IMR-90 (cell line): ENCODE data around the gene RASSF9.

Experiments
- BHLHE40 ChIP-seq: fragments of 150-350 bp; IDR thresholded peaks from 2 replicates; pipeline ENCODE4 v1.6.1; 2016; ENCODE audit warnings: mild to moderate bottlenecking, low read depth, low read length
- CEBPB ChIP-seq: IDR thresholded peaks from 2 replicates; pipeline ENCODE4 v1.6.1; 2012; ENCODE audit warnings: low read depth, low read length, improper control_type of control experiment
- CHD1 ChIP-seq: IDR thresholded peaks from 2 replicates; pipeline ENCODE4 v1.6.1; 2012; ENCODE audit warnings: low read depth, low read length, improper control_type of control experiment
- ELK1 ChIP-seq: fragments of 150-350 bp; IDR thresholded peaks from 2 replicates; pipeline ENCODE4 v1.6.1; 2016; ENCODE audit warnings: low read depth, mild to moderate bottlenecking, low read length, moderate library complexity, borderline replicate concordance
- FOS ChIP-seq: fragments of 150-350 bp; IDR thresholded peaks from 2 replicates; pipeline ENCODE4 v1.6.1; 2016; ENCODE audit warnings: low read depth, low read length
- MAFK ChIP-seq: IDR thresholded peaks from 2 replicates; pipeline ENCODE4 v1.6.1; 2012; ENCODE audit warnings: low read depth, low read length, improper control_type of control experiment
- MXI1 ChIP-seq: IDR thresholded peaks from 2 replicates; pipeline ENCODE4 v1.6.1; 2012; ENCODE audit warnings: low read depth, mild to moderate bottlenecking, low read length, moderate library complexity, borderline replicate concordance
- POLR2A ChIP-seq: IDR thresholded peaks from 2 replicates; pipeline ENCODE4 v1.6.1; 2012; ENCODE audit warnings: mild to moderate bottlenecking, low read depth, low read length
- RAD21 ChIP-seq: IDR thresholded peaks from 2 replicates; pipeline ENCODE4 v1.6.1; 2012; ENCODE audit warnings: low read length, improper control_type of control experiment
- RFX5 ChIP-seq: IDR thresholded peaks from 2 replicates; pipeline ENCODE4 v1.8.0; 2012; ENCODE audit warnings: low read depth, mild to moderate bottlenecking, low read length, moderate library complexity
- SMC3 ChIP-seq: fragments of 150-350 bp; IDR thresholded peaks from 2 replicates; pipeline ENCODE4 v1.6.1; 2016; ENCODE audit warnings: low read depth, mild to moderate bottlenecking, antibody characterized with exemption, low read length, moderate library complexity
- TF ChIP-seq, protein P1 (sequence below): conservative IDR thresholded peaks from 2 replicates; pipeline ENCODE4 v1.5.1; 2012; ENCODE audit warnings: mild to moderate bottlenecking, low read depth, low read length, improper control_type of control experiment
- TF ChIP-seq, protein P2 (sequence below): fragments of 150-350 bp; IDR thresholded peaks from 2 replicates; pipeline ENCODE4 v1.6.1; 2017; ENCODE audit warnings: mild to moderate bottlenecking, antibody characterized with exemption, low read length, low read depth

DNA sequence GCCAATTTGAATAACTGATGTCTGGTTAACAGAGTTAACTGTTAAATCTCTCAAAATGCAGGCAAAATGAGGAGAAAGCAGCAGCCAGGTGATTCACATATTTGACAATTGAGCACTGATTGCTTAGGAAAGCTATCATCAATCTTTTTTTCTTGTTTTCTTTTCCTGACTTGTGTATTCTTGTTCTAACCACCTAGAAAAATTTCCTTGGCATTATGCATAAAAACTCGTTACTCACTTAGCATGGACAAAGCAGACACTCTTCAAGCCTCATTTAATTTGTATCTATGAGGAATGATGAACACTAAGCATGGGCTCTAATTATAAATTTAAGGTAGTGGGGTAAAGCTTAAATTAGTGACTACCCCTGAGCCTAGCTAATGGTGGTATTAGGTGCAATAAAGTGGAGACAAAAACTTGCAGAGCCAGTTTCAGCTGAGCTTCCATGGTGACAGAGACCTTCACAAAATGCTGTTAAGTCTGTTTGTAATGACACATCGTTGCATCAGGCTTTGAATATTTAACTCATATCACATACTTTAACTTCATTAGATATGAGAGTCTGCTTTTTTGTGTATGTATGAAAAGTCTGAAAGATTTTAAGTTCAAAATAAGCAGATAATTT lies 52.0 kb downstream of the RASSF9 start:
- TF ChIP-seq, protein P1, sequence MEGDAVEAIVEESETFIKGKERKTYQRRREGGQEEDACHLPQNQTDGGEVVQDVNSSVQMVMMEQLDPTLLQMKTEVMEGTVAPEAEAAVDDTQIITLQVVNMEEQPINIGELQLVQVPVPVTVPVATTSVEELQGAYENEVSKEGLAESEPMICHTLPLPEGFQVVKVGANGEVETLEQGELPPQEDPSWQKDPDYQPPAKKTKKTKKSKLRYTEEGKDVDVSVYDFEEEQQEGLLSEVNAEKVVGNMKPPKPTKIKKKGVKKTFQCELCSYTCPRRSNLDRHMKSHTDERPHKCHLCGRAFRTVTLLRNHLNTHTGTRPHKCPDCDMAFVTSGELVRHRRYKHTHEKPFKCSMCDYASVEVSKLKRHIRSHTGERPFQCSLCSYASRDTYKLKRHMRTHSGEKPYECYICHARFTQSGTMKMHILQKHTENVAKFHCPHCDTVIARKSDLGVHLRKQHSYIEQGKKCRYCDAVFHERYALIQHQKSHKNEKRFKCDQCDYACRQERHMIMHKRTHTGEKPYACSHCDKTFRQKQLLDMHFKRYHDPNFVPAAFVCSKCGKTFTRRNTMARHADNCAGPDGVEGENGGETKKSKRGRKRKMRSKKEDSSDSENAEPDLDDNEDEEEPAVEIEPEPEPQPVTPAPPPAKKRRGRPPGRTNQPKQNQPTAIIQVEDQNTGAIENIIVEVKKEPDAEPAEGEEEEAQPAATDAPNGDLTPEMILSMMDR = no peak
- no peak for TF ChIP-seq RFX5
- TF ChIP-seq POLR2A = no peak
- no peak for TF ChIP-seq MAFK
- TF ChIP-seq MXI1 = no peak
- no peak for TF ChIP-seq BHLHE40
- no peak for TF ChIP-seq CHD1
- no peak for TF ChIP-seq SMC3
- no peak for TF ChIP-seq CEBPB
- no peak for TF ChIP-seq RAD21
- TF ChIP-seq, protein P2, sequence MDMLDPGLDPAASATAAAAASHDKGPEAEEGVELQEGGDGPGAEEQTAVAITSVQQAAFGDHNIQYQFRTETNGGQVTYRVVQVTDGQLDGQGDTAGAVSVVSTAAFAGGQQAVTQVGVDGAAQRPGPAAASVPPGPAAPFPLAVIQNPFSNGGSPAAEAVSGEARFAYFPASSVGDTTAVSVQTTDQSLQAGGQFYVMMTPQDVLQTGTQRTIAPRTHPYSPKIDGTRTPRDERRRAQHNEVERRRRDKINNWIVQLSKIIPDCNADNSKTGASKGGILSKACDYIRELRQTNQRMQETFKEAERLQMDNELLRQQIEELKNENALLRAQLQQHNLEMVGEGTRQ = no peak
- no peak for TF ChIP-seq FOS
- no peak for TF ChIP-seq ELK1
